GM19438 (cell line): ENCODE data around the gene CCDC47.

ENCODE experiments used
- ATAC-seq: cut with Tn5 transposase; IDR thresholded peaks from one replicate; pipeline ENCODE4 v1.9.1; 2021; ENCODE audit warnings: low read depth; ENCODE audit not compliant: unreplicated experiment

Gene CCDC47

DNA sequence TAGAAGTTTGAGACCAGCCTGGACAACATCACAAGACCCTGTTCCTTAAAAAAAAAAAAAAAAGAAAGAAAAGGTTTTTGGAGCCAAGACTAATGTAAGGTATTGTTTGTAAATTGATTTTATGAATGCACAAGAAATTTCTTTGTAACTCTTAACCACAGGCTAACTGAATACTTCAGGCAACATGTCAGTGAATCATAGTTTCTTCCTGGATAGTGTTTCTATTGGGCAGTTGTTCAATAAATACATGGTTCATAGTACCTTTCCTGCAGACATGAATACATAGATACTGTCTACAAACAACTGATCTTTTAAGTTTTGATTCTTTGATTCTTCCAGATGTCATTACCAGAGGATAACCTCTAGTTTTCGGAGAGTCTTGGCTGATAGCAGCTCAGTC, 12.2 kb upstream of the CCDC47 start:
- ATAC-seq = no peak

DNA sequence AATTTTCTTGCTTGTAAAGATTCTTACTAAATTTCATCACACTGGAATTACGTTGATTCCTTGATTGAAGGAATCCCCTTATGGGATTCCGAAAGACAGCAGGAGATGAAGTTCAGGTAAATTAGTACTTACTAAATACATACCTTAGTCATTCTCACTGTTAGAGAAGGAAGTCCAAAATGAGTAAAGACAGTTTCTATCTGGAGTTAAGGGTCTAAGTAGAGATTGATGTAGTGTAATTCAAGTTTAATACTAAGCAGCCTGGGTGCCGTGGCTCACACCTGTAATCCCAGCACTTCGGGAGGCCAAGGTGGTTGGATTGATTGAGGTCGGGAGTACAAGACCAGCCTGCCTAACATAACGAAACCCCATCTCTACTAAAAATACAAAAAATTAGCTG, 10.1 kb upstream of the CCDC47 start:
- ATAC-seq = no peak

DNA sequence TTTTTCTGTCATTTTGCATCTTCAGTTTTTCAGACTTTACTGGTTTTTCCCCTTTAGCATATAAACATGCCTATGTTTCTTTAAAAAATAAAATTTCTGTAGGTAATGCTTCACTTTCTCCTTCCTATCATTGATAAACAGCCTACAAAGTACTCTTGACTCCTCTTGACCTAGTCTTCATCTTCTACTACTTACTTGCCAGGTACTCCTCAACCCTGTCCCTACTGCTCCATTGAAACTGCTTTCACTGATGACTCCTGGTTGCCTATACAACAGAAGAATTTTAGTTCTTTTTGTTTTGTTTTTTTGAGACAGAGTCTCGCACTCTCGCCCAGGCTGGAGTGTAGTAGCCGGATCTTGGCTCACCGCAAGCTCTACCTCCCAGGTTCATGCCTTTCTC, 7.5 kb upstream of the CCDC47 start:
- ATAC-seq = no peak

DNA sequence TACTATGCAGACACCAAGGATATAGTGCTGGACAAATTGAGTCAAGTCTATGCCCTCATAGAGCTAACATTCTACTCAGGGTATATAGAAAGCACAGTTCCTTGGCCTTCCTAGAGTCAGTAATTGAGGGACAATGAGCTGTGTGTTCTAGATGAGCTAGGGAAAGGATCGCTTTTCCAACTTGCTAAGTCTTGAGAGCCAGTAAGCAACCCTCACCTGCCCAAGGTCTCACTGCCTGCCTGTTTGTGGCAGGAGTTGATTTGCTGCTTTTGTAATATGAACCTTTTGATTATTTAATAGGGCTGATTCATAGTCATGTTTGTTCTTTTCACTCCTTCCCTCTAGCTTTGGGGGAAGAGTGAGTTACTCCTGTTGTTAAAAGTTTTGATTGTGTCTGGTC, 7.1 kb upstream of the CCDC47 start:
- ATAC-seq = no peak

DNA sequence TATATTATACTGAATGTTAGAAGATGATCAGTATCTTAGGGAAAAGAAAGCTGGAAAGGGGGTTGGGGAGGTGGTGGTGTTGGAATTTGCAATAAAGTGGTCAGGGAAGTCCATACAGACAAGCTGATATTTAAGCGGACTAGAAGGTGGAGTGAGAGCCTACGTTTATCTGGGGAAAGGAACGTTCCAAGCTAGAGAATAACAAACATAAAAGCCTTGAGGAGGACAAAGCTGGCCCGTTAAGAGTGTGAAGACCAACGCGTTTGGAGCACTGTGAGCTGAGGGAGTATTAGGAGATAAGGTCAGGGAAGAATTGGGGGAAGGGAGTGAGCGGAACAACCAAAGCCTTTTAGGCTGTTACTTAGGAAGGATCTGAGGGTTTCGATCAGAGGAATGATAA, 2.0 kb upstream of the CCDC47 start:
- ATAC-seq = no peak

DNA sequence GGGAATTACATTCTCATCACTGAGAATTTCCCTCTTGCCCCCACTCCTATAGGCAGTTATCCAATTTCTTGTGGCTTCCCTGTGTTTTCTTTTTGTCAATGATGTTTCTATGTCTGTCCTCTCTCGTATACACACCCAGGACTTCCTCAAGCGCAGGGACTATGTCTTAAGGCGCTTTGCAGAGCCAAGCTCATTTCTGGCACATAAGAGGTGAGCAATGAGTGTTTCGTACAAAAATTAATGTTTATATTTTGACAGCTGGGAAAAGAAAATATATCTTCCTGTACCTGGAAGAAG, 1.5 kb upstream of the CCDC47 start:
- no peak for ATAC-seq

DNA sequence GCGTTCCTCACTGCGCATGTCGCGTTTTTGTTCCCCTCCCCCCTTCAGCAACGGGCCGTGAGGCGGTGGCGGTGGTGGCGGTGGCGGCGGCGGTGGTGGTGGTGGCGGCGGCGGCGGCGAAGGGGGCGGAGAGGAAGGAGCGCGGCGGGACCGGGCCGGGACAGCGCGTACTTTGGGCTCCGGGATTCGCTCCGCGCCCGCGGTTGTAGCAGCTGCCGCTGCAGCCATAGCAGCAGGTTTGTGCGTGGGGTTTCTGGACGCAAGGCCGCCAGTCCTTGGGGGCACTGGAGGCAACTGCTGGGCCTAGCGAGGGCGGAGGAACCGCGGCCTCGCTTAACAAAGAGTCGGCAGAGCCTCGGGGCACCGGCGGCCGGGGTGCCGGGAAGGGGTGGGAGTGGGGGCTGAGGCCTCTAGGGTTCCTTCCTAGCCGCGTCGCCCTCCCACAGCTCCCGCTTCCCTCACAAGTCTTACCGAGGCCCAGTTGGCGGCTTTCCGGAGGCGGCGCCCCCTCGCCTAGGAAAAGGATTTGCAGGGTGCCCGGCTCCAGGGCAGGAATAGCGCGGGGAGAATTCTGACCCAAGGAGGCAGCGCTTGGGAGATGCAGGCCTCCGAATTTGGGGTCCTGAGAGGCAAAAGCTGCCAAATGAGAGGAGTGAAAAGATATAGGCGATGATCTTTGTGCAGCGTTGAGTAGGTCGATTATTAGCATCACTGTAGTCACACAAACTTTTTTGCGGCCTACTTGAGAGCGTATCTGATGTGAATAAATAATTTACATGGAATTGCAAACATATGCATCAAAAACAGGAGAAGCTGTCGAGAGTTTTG, 958 bp upstream of the CCDC47 start, which contains the start of gene DDX42:
Gene DDX42 (plus strand): TSS at position 30 of the 828 bp plus-strand sequence. CDS start 12,880 bp downstream, outside the sequence.
- ATAC-seq = peak; percentile 0

DNA sequence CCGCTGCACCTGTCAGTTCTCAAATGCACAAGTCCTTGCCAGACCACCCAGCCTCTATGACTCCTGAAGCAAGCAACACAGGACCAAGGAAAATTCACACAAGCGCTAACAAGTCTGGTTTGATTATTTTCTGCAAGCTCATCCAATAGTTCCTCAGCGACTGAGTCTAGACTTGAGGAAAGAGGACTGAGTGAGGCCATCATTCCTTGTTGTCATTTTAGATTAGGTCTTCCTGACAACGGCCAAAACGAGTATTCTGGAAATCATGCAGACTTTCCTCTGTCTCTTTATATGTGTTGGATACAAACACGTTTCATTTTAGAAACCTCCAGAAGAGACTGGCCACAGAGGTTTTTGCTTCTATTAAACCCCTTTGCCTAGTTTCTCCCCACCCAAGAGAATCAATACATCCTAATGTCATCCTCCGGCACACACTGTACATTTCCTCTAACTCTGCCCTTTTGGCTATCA, 561 bp downstream of the CCDC47 start:
- no peak for ATAC-seq

DNA sequence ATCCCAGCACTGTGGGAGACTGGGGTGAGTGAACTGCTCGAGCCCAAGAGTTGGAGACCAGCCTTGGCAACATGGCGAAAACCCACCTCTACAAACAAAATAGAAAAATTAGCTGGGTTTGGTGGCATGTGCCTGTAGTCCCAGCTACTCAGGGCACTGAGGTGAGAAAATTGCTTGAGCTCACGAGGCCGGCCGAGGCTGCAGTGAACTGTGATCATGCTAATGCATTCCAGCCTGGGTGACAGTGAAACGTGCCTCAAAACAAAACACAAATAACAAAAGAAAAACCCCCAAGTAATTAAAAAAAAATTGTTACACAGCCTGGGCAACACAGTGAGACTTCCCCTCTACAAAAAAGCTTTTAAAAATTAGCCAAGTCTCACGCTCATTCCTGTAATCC, 5.0 kb downstream of the CCDC47 start:
- no peak for ATAC-seq

DNA sequence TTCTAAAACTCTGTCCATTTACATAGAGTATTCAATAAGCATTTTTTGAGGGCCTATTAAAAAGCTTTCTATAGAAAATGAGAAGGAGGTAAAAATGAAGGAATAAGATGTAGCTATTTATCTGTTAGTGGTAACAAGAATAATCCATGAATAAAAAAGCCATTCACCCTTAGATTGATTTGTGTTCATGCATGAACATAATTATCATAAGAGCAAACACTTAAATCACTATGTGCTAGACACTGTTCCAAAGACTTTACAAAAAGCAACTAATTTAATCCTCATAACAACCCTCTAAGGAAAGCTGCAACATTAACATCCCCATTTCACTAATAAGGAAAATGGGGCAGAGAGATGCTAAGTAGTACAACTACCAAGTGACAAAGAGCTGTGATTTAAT, 6.6 kb downstream of the CCDC47 start:
- ATAC-seq = no peak

DNA sequence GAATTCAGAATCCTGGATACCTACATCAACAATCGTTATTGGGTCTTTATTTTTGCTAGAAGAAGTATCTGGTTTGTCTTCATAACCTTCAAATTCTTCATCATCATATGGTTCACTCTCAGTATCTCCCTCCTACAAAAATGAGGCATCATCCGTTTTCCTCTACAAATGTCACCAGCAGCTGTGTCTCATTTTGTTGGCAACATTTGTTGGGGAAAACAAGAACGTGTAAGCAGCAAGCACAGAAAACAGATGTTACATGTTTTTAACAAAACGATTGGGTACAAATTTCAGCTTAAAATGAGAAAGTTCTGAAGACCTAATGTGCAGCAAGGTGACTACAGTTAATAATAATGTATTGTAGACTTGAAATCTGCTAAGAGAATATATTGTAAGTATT, 8.7 kb downstream of the CCDC47 start:
- no peak for ATAC-seq

DNA sequence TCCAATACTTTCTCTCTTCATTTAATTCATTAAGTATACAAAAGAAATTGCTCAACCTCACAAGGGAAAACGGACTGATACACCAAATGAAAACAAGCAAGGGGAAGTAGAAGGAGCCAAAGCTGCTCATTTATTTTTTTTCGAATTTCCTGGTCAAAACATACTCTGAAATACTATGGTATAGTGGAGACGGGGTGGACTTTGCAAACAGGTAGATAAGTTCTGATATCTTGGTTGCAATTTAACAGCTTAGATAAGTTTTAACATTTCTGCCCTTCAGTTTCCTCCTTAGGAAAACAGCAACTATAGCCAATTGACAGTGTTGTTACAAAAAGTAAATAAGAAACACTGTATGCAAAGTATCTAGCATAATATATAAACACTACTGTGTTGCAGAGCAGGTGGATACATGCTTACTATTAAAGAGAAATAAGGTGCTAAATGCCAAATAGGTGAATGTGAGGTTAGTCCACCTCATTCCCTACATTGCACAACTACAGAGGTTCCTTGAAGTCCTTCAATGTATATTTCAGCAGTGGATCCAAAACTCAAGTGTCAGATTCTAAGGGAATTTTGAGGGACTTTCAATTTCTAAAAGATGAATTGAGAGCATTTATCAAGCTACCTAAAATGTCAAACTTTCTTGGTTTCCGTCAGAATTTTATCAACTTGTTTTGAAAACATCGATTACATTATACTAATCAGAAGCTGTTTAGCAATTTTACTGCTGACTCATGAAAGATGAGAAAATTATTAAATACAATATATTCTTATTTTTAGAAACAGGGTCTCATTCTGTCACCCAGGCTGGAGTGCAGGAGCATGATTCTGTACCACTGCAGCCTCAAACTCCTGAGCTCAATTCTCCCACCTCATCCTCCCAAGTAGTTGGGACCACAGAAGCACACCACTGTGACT, 11.0 kb downstream of the CCDC47 start:
- ATAC-seq = no peak

DNA sequence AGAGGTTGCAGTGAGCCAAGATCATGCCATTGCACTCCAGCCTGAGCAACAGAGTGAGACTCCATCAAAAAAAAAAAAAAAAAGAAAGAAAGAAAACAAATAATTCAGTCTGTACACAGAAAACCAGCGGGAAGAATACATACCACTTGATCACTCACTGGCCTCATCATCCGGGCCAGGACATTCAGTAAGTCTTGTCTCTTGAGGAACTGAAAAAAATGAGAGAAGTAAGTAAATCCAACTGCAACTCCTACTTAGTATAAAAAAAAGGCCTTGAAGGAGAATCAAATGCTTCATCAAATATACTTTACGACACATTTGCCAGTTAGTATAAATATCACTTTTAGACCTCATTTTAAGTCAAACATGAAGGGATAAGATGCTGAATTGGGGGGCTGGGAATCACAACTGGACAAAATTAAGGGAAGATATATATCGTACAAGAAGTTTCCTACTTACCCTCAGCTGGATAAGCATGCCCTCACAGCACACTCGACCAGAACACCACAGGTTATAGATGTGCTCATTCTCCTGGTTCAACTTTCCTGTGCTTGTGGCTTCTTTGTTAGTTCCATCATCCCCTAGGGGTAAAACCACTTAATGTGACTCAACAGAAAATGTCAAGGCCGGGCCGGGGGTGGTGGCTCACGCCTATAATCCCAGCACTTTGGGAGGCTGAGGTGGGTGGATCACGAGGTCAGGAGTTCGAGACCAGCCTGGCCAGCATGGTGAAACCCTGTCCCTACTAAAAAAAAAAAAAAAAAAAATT, 12.4 kb downstream of the CCDC47 start:
- no peak for ATAC-seq

DNA sequence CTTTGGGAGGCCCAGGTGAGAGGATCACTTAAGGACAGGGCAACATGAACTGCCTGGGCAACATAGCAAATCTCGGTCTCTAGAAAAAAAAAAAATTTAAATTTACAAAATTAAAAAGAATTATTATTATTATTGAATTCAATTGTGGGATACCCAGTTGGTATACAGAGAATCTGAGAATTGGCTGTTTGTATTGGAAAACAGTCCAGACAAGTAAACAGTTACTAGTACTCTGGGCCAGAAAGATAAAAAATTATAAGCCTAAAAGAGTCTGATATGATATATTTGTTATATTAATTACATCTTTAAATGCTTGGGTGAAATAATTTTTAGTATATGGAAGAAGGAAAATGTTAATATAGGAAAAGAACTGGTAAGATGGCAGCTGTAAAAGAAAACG, 15.0 kb downstream of the CCDC47 start:
- no peak for ATAC-seq

DNA sequence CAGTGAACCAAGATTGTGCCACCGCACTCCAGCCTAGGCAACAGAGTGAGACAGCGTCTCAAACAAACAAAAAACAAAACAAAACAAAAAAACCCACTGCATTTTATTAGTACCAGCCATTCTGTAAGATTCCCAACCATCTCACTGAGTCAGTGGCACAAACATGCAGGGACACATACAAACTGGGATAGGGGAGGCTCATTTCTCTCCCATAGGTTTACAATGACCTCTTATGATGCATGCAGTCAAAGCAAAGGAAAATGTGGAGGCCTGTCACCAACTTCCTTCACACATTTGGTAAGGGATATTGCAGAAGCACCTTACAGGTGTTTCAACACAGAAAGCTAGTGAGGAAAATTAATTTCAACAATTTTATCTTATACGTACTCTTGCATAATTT, 19.4 kb downstream of the CCDC47 start:
- ATAC-seq = no peak

DNA sequence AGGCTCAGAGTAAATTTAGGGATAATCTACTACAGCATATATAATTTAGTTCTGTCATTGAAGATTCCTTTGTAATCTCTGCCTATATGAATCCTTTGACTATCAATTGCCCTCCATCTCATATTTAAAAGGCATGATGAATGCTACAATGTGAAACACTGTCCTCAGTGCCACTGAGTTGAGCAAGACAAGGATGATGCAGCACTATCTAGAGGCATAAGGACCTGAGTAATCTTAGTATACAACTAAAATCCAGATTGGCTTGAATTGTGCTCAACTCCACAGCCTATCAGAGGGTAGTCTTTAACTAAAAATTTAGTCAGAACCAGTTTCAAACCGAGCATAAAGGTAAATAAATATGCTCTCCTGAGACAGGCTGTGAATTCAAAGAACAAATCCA, 20.2 kb downstream of the CCDC47 start:
- ATAC-seq = no peak

DNA sequence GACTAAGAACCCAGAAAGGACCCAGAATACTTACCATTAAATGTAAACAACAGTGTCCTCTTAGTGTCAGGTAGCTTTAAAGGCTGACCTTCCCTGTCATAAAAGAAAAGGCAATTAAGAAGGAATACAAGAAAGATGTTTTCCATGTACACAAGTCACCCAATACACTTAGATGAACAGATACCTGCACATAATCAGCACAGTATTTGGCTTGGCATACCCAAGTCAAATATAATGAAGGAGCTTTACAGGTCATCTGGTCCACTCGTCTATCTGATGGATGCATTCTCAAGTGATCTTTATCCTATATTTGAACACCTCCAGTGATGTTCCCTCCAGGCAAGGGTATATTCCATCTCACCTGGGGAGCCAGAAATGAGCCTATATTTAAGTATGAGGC, 20.7 kb downstream of the CCDC47 start:
- no peak for ATAC-seq

DNA sequence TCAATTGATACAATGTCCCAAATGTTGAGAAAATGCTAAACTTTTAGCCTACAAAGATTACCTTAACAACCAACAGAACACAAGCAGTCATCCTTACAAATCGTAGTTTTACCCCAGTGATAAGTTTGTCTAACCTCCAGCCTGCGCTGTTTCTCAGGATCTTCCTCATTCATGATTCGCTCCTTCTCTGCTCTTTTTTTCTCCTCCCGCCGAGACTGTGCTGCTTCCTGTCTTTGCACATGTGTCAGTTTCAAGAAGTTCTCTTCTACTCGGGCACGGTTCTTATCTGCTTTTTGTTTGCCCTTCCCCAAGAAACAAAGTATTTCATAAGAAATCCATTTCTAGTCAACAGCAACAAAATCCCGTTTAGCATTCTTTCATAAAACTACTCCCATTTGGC, 21.6 kb downstream of the CCDC47 start:
- ATAC-seq = no peak

DNA sequence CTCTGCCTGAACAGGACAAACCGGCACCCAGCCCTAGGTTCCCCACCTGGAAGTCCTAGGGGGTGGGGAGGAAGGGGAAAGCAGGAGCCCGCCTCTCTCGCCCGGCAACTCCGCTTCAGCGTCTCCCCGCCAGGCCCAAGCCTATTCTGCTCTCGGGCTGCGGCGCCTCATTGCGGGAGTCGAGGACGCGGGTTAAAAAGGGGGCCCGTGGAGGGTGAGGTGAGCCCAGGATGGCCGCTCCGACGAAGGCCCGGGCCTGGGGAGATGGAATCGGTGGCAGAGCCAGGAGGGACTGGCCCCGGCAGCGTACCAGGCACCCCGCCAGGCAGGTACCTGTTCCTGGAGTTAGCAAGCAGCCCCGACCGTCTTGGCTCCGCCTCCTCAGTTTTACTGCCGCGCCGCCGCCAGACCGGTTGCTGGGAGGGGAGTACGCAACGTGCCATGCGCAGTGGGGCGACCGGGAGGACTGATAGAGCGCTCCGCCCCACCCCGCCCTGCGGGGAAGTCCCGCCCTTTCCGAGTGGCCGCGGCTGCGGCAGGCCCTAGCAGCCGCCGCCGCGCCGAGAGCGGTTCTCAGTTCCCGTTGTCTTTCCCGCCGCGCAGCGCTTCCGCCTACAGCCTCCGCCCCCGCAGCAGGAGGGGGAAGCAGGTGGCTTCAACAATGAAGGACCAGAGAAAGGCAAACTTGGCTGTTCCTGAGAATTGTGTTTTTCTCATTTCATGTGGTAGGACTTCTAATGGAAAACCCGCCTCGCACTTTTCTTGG, 31.8 kb downstream of the CCDC47 start, which contains the start of gene STRADA:
Gene STRADA (minus strand): TSS at position 392 of the 766 bp plus-strand sequence. CDS start 13,430 bp downstream, outside the sequence.
- ATAC-seq = peak; percentile 86

DNA sequence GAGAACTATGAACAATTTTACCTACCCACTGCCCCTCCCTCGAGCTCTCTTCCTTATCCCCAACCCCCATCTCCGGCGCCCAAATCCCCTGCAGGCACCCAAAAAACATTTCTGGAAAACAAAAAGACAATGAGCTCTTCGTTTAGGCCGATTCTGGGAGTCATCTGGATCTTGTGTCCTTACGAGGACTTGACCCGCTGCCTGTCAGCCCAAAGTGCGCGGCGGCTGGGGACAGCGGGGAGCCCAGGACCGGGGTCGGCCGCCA, 32.3 kb downstream of the CCDC47 start:
- no peak for ATAC-seq
